Activated CD4-positive, alpha-beta T cell treated with anti-CD3 and anti-CD28 coated beads, Interleukin-2, amount 50 U/mL, for 24 hours (primary cell): ENCODE data around the gene CAMK4.
"Not testable (repeated sequence)": the region's sequence is repeated elsewhere in the genome, so short reads cannot be mapped to it uniquely, and the experiment has no call there.

Experiments
- DNase-seq, 2 donors: peaks; one replicate each; pipeline ENCODE4 v3.0.0-alpha.2; 2020; ENCODE audit warnings: low read depth in 1 of 2, low spot score in 1 of 2

The CAMK4 gene

DNA sequence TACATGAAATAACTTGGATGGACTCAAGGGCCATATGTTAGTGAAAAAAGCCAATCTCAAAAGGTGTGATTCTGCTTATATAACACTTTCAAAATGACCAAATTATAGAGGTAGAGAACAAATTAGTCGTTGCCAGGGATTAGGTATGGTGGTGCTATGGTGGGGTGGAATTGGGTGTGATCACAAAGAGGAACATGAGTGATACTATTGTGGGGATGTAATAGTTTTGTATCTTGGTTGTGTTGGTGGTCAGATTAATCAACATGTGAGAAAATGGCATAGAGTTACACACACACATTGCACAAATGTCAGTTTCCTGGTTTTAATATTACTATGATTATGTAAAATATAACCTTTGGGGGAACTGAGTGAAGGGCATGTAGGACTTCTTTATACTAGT, 31.9 kb downstream of the CAMK4 start:
- no peak for DNase-seq

DNA sequence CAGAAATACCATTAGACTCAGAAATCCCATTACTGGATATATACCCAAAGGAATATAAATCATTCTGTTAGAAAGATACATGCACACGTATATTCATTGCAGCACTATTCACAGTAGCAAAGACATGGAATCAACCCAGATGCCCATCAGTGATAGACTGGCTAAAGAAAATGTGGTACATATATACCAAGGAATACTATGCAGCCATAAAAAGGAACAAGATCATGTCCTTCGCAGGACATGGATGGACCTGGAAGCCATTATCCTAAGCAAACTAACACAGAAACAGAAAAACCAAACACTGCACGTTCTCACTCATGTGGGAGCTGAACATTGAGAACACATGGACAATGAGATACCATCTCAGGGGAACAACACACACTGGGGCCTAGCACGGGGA, 33.4 kb downstream of the CAMK4 start:
- not testable (repeated sequence) for DNase-seq

- no peak for DNase-seq
Measured at GRCh38 chr5:111259636-111260035, 35.5 kb downstream of the CAMK4 start.

- no peak for DNase-seq
Measured at GRCh38 chr5:111261610-111262009, 37.4 kb downstream of the CAMK4 start.

GRCh38 chr5:111262153-111262552, 38.0 kb downstream of the CAMK4 start:
- DNase-seq = no peak

DNA sequence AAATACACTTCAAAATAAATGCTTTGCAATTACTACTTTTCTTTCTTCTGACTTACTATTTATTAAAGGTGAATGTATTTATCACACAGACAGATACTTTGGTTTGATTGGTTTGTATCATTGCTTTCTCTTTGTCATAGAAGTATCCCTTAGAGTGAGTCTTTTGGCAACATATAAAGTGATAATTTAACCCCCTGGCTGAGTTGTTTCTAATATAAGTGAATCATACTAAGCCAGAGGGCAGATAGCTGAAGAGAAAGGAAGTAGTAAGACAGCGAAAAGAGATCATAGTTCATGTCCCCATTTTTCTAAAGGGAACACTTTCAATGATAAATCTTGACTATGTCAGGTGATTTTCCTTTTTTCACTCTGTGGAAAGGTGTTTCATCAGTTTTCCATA, 38.6 kb downstream of the CAMK4 start:
- DNase-seq = no peak

GRCh38 chr5:111266491-111266890, 42.3 kb downstream of the CAMK4 start:
- DNase-seq = no peak

- no peak for DNase-seq
Measured at GRCh38 chr5:111268300-111268699, 44.1 kb downstream of the CAMK4 start.

GRCh38 chr5:111271885-111272284, 47.7 kb downstream of the CAMK4 start:
- DNase-seq = no peak

- no peak for DNase-seq
Measured at GRCh38 chr5:111277061-111277460, 52.9 kb downstream of the CAMK4 start.

DNA sequence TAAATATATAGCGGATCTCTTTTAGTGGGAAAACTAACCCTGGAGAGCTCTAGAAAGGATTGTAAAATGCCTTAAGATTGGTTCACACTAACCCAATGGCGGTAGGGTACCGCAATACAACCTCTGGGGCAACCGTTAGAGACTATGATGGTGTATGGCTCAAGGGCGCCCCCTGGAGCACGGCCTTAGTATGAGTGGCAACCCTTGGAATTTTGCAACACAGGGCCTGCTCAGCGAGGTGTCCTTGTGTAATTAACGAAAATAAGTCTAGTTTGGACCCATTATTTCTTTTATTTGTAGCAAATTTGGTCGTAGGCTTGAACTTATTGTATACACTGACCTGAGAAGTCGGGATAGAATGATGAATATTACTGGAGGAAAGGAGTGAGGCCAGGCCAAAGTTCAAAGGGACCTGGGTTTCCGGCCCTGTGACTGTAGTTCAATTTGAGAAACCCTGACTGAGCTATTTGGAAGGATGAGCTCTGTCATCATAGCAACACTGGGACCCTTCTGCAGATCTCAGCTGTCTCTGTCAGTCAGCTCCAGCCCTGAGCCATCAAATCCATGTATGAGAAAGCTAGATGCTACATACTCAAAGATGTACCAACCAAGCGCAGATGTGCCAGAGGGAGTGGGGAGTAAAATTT, 54.8 kb downstream of the CAMK4 start:
- peak; percentile 84 to 91 for DNase-seq

GRCh38 chr5:111280282-111280951, 56.2 kb downstream of the CAMK4 start:
- no peak for DNase-seq

DNA sequence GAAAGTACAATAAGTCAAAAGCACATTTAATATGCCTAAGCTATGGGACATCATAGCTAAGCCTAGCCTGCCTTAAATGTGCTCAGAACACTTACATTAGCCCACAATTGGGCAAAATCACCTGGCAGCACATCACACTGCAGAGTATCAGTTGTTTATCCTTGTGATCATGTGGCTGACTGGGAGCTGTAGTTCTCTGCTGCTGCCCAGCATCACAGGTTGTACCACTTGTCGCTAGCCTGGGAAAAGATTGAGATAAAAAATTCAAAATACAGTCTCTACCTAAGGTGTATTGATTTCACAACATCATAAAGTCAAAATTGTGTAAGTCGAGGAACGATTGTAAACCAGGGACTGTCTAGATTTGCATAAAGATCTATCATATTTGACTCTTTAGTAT, 58.6 kb downstream of the CAMK4 start:
- DNase-seq = no peak

DNA sequence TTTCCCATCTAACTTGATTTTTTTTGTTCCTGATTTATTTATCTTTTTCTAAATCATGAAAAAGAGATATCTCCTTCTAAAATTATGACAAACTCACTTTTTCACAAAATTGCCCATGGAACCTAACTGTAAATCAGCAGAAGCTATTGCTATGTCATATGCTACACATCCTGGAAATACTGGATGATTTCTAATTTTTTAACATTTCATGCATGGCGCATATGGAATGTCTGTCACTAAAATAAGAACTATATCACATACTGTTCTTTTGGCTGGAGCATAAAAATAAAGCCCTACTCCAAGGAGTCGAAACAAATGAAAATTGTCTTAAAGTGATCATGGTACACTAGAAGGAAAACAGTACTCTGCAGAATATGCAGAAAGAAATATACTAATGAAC, 60.6 kb downstream of the CAMK4 start:
- DNase-seq = no peak

DNA sequence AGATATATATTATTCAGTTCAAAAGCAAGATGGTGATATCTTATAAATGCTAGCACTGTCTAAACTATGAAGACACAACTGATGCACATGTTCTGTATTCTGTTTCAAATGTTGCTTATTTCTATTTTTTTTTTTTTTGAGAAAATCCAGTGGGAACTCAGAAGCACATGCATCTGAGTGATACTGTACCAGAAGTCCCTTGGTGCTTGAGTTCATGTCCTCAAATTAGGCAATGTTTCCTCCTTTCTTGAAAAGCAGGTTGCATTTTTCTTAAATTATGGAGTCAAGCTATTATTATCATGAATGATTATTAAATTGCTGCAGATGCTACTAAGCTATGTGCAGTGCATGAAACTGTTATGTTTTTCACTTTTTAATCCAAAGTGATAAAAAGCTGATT, 70.4 kb downstream of the CAMK4 start:
- no peak for DNase-seq

DNA sequence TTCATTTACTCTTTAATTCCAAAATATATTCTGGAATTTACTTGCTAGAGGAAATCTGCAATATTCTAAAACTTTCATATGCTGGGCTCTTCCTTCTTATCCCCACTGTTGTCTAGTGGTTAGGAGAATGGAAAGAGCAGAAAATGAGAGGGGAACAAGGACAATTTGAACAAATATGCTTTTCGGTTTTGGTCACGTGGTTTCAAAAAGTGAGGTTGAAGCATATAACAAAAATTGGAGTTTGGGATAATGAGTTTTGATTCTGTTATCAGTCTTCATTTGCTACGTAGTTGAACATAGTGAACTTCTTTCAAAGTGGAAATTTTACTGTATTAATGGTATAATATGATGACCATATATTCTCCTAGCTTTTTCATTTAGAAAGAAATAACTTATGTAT, 71.5 kb downstream of the CAMK4 start:
- DNase-seq = no peak

GRCh38 chr5:111296570-111296969, 72.4 kb downstream of the CAMK4 start:
- DNase-seq = no peak

DNA sequence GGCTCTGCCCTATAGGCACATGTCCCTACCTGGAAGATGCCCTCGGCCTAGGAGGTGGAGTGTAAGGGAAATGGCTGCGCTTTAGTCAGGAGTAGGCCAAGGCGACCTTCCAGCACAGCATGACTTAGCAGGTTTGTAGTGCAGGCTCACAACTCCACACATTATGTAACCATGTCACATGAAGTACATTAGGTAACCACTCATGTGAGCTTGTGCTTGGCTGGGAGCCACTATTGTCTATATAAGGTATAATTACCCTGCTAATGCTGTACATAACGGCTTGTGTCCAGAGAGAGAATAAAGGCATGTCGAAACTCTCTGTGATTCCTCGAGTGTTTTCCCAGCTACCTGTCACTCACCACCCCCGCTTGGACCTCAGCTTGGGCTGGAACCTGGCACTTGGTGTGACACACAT, 74.9 kb downstream of the CAMK4 start:
- no peak for DNase-seq

- no peak for DNase-seq
Measured at GRCh38 chr5:111299831-111300432, 75.7 kb downstream of the CAMK4 start.

DNA sequence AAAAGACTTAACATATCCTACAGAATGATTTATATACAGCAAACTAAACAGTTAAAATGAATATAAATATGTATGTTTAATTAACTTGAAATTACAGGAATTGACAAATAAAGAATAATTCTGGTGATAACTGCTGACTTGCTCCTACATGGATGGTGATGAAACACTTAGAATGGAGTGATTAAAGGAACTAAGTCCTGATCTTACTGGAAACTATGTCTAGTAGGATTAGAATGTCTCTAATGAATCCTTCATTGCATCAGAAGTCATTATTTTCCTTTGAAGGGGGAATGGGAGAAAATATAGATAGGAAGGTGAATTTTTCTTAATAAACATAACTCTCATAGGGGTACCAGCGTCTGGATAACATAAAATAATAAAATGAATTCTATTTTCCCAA, 77.1 kb downstream of the CAMK4 start:
- no peak for DNase-seq

GRCh38 chr5:111302043-111302442, 77.9 kb downstream of the CAMK4 start:
- DNase-seq = not testable (repeated sequence)

DNA sequence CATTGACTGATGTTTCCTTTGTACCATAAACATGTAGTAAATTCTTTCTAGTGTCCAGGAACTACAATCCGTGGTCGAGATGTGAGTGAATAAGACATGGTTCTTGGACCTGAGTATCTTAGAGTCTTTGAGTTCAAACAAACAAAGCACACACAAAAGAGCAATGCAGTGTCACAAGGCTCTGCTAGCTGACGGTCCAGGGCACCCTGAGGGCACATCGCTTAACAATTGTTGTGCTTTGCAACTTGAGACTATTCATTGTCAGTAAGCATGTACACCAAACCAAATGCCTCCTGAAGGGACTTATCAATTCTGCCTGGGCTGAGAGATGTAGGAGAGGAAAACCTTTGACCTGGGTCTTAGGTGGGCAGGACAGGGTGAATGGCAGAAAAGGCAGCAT, 84.8 kb downstream of the CAMK4 start:
- no peak for DNase-seq

- DNase-seq = no peak
Measured at GRCh38 chr5:111309384-111309783, 85.2 kb downstream of the CAMK4 start.
